AG09309 (cell line): Measurements from ENCODE around the gene ELMO3.

Experiments used
- DNase-seq: peaks from one replicate; pipeline ENCODE4 v3.0.0-alpha.2; 2010; ENCODE audit warnings: low read depth
- H3K4me3 ChIP-seq: 2 replicates; pipeline ENCODE4 v1.5.1; 2011; ENCODE audit warnings: mild to moderate bottlenecking, low read depth, low read length, moderate library complexity; ENCODE audit not compliant: control insufficient read depth
- CTCF ChIP-seq: IDR thresholded peaks from 2 replicates; pipeline ENCODE4 v1.5.1; 2011; ENCODE audit warnings: mild to moderate bottlenecking, low read depth, low read length, inconsistent platforms; ENCODE audit not compliant: insufficient read depth, control insufficient read depth; ENCODE audit errors: missing control alignments

Gene ELMO3

DNA sequence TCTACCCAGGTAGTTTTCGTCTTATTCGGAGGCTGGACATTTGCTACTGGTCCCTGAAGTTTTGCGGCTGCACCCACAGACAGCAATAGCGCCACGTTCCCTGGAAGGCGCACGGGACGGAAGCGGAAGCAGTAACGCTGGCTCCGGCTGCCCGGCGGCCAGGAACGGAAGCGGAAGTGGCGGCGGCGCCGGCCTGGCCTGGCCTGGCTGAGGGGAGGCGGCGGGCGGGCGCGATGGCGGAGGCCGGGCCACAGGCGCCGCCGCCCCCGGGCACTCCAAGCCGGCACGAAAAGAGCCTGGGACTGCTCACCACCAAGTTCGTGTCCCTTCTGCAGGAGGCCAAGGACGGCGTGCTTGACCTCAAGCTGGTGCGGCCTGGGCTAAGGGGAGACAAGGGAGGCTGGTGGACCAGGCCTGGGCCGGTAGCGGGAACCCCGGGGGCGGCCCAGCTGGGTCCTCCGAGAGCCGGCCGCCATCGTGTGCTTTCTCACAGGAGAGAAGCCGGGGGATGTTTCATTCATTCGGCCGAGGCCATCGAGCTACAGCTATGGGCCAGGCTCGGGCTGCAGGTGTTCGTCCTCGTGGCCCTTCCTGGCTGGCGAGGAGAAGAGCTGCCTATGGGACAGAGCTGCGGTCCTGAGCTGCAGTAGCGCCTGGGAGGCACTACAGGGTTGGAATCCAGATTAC, 6.8 kb upstream of the ELMO3 start, which contains the start of gene E2F4:
E2F4 (plus strand) TSS at position 161 of the 687 bp plus-strand sequence; CDS start at position 234, 73 bp downstream.
- peak; percentile 56 for DNase-seq
- no peak for TF ChIP-seq CTCF
- H3K4me3 ChIP-seq, result peak within 1 kb of the TSS; percentile 86

GRCh38 chr16:67192781-67193361, 6.1 kb upstream of the ELMO3 start:
- peak overlapping the region; percentile 86 for H3K4me3 ChIP-seq
- no peak for TF ChIP-seq CTCF
- no peak for DNase-seq

DNA sequence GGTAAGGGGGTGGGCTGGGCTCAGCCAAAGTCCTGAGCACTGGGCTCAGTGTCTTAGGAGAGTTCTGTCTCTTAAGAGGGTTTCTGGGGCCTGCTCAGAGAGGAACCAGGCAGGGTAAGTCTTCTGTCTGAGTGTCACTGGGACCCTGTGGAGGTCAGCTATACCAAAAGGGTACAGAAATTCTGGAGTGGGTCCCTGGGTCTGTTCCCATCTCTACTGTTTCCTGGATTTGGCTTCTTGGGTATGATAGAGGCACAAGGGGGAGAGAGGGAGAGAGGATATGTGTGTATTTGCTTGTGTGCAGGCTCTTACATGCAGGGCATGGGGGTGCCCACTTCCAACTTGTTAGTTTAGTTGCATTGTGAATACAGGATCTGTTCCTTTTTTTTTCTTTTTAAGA, 5.4 kb upstream of the ELMO3 start:
- TF ChIP-seq CTCF, result no peak
- no peak for DNase-seq
- peak overlapping the region; percentile 86 for H3K4me3 ChIP-seq

DNA sequence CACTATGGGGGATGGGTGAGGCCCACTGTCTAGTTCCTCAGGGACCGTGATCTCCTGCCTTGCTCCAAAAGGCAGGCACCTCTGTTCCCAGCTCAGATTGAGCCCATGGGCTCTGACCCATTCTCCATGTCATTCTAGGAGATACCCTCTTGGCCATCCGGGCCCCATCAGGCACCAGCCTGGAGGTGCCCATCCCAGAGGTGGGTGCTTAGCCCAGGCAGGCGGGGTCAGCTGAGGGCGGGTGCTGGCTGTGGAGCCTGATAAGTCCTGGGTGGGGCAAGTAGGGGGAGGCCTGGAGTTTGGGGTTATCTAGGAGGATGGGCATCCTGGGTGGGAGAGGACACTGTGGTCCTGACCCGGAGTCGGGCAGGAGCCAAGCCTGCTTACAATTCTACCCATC, 4.7 kb upstream of the ELMO3 start:
- DNase-seq, result no peak
- H3K4me3 ChIP-seq, result no peak overlapping the region
- TF ChIP-seq CTCF, result no peak

DNA sequence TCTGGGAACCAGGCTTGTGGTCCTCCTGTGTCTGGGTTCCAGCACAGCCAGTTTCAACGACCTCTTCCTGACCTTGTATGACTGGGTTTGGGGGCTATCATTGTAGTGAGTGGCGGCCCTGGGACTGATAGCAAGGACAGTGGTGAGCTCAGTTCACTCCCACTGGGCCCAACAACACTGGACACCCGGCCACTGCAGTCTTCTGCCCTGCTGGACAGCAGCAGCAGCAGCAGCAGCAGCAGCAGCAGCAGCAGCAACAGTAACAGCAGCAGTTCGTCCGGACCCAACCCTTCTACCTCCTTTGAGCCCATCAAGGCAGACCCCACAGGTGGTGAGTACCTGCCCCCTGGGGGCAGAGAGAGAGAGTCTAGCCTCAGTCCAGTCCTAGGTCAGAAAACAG, 3.3 kb upstream of the ELMO3 start:
- TF ChIP-seq CTCF, result no peak
- no peak overlapping the region for H3K4me3 ChIP-seq
- DNase-seq, result no peak

DNA sequence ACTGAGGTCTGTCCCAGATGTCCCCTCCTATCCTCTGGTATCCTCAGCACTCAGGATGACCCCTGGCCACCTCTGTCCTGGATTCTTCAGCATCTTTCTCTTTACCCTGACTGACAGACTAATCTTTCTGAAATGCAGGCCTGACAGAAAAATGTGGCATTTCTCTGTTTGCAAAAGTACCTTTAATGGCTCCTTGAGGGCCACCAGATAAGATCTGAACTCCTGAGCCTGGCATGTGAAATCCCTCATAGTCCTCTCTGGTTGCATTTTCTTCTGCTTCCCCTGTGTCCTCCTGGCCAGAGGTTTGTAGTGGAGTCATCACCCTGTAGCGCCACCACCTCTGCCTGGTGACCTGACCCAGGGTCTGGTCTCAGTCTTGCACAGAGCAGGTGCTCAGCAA, 2.0 kb upstream of the ELMO3 start:
- DNase-seq, result no peak
- no peak for TF ChIP-seq CTCF

GRCh38 chr16:67197704-67198103, 1.2 kb upstream of the ELMO3 start:
- H3K4me3 ChIP-seq, result no peak overlapping the region
- no peak for TF ChIP-seq CTCF

More for the DNA sequence above, 2.0 kb upstream of the ELMO3 start:
- no peak overlapping the region for H3K4me3 ChIP-seq

More at GRCh38 chr16:67197704-67198103, 1.2 kb upstream of the ELMO3 start:
- no peak for DNase-seq
